Liver (tissue), 9 donors: ENCODE data around the gene CPZ. TPM values are rescaled to one million over a fixed set of nuclear protein-coding genes. Genes with fewer than 3 reads are reported as not detected.

Source experiments
- DNase-seq: peaks from one replicate; pipeline ENCODE4 v3.0.0-alpha.2; 2017; ENCODE audit warnings: low spot score
- H3K27ac ChIP-seq, 2 donors: one replicate each; pipeline ENCODE4 v1.7.0; 2013; ENCODE audit warnings: inconsistent platforms in 2 of 2, low read length in 2 of 2, control low read depth in 1 of 2, low read depth in 1 of 2, mild to moderate bottlenecking in 1 of 2
- H3K27me3 ChIP-seq, 4 donors: one replicate each; pipeline versions ENCODE4 v1.6.1 to v1.7.0; 2013; ENCODE audit warnings: low read length in 3 of 4, inconsistent platforms in 1 of 4, mild to moderate bottlenecking in 1 of 4, moderate library complexity in 1 of 4; ENCODE audit not compliant: control insufficient read depth in 4 of 4, insufficient read depth in 4 of 4
- H3K36me3 ChIP-seq, 4 donors: one replicate each; pipeline versions ENCODE4 v1.6.1 to v1.7.0; 2013; ENCODE audit warnings: low read length in 3 of 4, mild to moderate bottlenecking in 3 of 4, low read depth in 1 of 4, moderate library complexity in 1 of 4; ENCODE audit not compliant: control insufficient read depth in 4 of 4, insufficient read depth in 3 of 4
- H3K4me1 ChIP-seq, 4 donors: one replicate each; pipeline versions ENCODE4 v1.6.1 to v1.7.0; 2013; ENCODE audit warnings: low read length in 3 of 4, mild to moderate bottlenecking in 3 of 4, moderate library complexity in 1 of 4; ENCODE audit not compliant: control insufficient read depth in 4 of 4, insufficient read depth in 4 of 4
- H3K4me3 ChIP-seq, 3 donors: one replicate each; pipeline versions ENCODE4 v1.6.1 to v1.7.0; 2013; ENCODE audit warnings: low read length in 3 of 3, control low read depth in 1 of 3, low read depth in 1 of 3, mild to moderate bottlenecking in 1 of 3
- H3K9ac ChIP-seq, 2 donors: one replicate each; pipeline ENCODE4 v1.7.0; 2013; ENCODE audit warnings: low read length in 2 of 2, mild to moderate bottlenecking in 2 of 2, moderate library complexity in 2 of 2, control low read depth in 1 of 2, low read depth in 1 of 2
- H3K9me3 ChIP-seq, 4 donors: one replicate each; pipeline versions ENCODE4 v1.6.1 to v1.7.0; 2013; ENCODE audit warnings: low read length in 3 of 4; ENCODE audit not compliant: control insufficient read depth in 4 of 4
- CTCF ChIP-seq: fragments of 150-350 bp; IDR thresholded peaks from 2 replicates; pipeline ENCODE4 v1.5.1; 2017; ENCODE audit warnings: improper control_type of control experiment, low read depth, low read length; ENCODE audit not compliant: missing input control
- FOXA1 ChIP-seq: IDR thresholded peaks from 2 replicates; pipeline ENCODE4 v1.6.1; 2016; ENCODE audit warnings: antibody characterized with exemption
- GABPA ChIP-seq, 2 donors: IDR thresholded peaks in 1 of 2; conservative IDR thresholded peaks in 1 of 2; 2 replicates each; pipeline ENCODE4 v1.6.1; 2016; ENCODE audit warnings: antibody characterized with exemption in 2 of 2, mild to moderate bottlenecking in 1 of 2, moderate library complexity in 1 of 2
- HNF4A ChIP-seq, 2 donors: conservative IDR thresholded peaks; 2 replicates each; pipeline ENCODE4 v1.6.1; 2016; ENCODE audit warnings: antibody characterized with exemption in 2 of 2, mild to moderate bottlenecking in 2 of 2
- HNF4G ChIP-seq: IDR thresholded peaks from 2 replicates; pipeline ENCODE4 v1.6.1; 2016; ENCODE audit warnings: antibody characterized with exemption
- JUND ChIP-seq, 2 donors: IDR thresholded peaks; 2 replicates each; pipeline ENCODE4 v1.6.1; 2016; ENCODE audit warnings: antibody characterized with exemption in 2 of 2
- MAX ChIP-seq: IDR thresholded peaks from 2 replicates; pipeline ENCODE4 v1.6.1; 2016; ENCODE audit warnings: antibody characterized with exemption
- NR2F2 ChIP-seq: IDR thresholded peaks from 2 replicates; pipeline ENCODE4 v1.6.1; 2016; ENCODE audit warnings: antibody characterized with exemption
- RAD21 ChIP-seq, 2 donors: IDR thresholded peaks; 2 replicates each; pipeline ENCODE4 v1.6.1; 2016; ENCODE audit warnings: antibody characterized with exemption in 2 of 2, mild to moderate bottlenecking in 2 of 2
- RXRA ChIP-seq, 2 donors: IDR thresholded peaks; 2 replicates each; pipeline ENCODE4 v1.6.1; 2017 to 2018; ENCODE audit warnings: antibody characterized with exemption in 2 of 2, mild to moderate bottlenecking in 1 of 2
- SP1 ChIP-seq: IDR thresholded peaks from 2 replicates; pipeline ENCODE4 v1.6.1; 2018; ENCODE audit warnings: antibody characterized with exemption, mild to moderate bottlenecking
- TAF1 ChIP-seq: conservative IDR thresholded peaks from 2 replicates; pipeline ENCODE4 v1.6.1; 2016; ENCODE audit warnings: antibody characterized with exemption, mild to moderate bottlenecking
- YY1 ChIP-seq: IDR thresholded peaks from 2 replicates; pipeline ENCODE4 v1.6.1; 2016; ENCODE audit warnings: antibody characterized with exemption, mild to moderate bottlenecking
- ZBTB33 ChIP-seq: IDR thresholded peaks from 2 replicates; pipeline ENCODE4 v1.6.1; 2016; ENCODE audit warnings: antibody characterized with exemption
- WGBS: extraction: QIAGEN DNeasy Blood & Tissue Kit; methylation state at CpG from one replicate; pipeline ENCODE4 v1.1.7; 2013; 5-methylcytosine and 5-hydroxymethylcytosine counted together
- polyA plus RNA-seq, 2 donors: library from polyadenylated mRNA; stranded (reverse) in 1 of 2; unstranded in 1 of 2; fragments of 200-250 nt in 1 of 2; fragments of >200 nt in 1 of 2; fragmentation: Nextera tagmentation in 1 of 2; extraction: Ambion mirVana in 1 of 2; gene quantifications; one replicate each; pipeline versions ENCODE4 v1.2.1 to v1.2.3, GENCODE V29; 2013 to 2015
- total RNA-seq, 2 donors: library from RNA; depleted of rRNA; stranded (reverse); fragments of >200 nt; gene quantifications; one replicate each; pipeline ENCODE4 v1.2.3, GENCODE V29; 2014
- TF ChIP-seq, protein P1 (sequence below): IDR thresholded peaks from 2 replicates; pipeline ENCODE4 v1.6.1; 2016; ENCODE audit warnings: antibody characterized with exemption
- TF ChIP-seq, protein P2 (sequence below): IDR thresholded peaks from 2 replicates; pipeline ENCODE4 v1.6.1; 2016; ENCODE audit warnings: antibody characterized with exemption, mild to moderate bottlenecking
- donor health status: healthy.
- donor health status: healthy.
- donor health status: healthy.
- donor health status: healthy.
- donor health status: healthy.

The CPZ gene
- total and polyA plus RNA-seq, 4 donors = 0.51 to 1.8 (median 1.4) TPM

DNA sequence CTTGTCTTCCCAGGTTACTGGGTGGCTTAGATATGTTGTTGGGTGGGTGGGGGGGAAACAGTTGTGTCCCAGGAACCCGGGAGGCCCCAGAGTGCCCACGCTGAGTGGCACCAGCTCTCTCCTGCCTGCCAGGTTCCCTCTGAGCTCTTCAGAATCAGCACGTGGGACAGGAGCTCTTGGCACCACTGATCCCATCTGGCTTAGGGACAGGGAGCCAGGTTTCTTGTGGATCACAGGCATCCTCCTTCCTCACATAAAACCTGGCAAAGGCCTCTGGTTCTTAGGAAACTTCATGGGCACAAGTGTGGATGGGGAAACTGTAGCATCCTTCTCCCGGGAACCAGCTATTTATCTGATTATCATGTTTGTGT is 8.9 kb upstream of the CPZ start:
- WGBS = 54% methylated on average over 4 of the region's 4 CpGs
- peaks cover 0 to 5% (median 2%) of the 10 kb centered on the region in 4 donors for H3K27me3 ChIP-seq

More for the DNA sequence above, 8.9 kb upstream of the CPZ start:
- Histone ChIP-seq H3K36me3 (no peaks in the 10 kb centered on the region), H3K9ac (no peak overlapping the region), H3K27ac (no peak overlapping the region), H3K4me3 (no peak overlapping the region), H3K4me1 (no peaks in the 10 kb centered on the region), H3K9me3 (no peaks in the 10 kb centered on the region)
- no peak for TF ChIP-seq RXRA (IDR thresholded peaks at IDR 0.05)
- TF ChIP-seq NR2F2 = no peak
- no peak for TF ChIP-seq TAF1
- TF ChIP-seq YY1 = no peak
- no peak for TF ChIP-seq GABPA (IDR thresholded peaks at IDR 0.05 in 1 of 2, conservative IDR thresholded peaks at IDR 0.05 in 1 of 2)
- no peak for TF ChIP-seq MAX
- no peak for TF ChIP-seq FOXA1
- no peak for TF ChIP-seq CTCF
- TF ChIP-seq HNF4A (conservative IDR thresholded peaks at IDR 0.05) = no peak
- no peak for TF ChIP-seq SP1
- TF ChIP-seq ZBTB33 = no peak
- TF ChIP-seq, protein P1, sequence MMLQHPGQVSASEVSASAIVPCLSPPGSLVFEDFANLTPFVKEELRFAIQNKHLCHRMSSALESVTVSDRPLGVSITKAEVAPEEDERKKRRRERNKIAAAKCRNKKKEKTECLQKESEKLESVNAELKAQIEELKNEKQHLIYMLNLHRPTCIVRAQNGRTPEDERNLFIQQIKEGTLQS = no peak
- no peak for TF ChIP-seq JUND (IDR thresholded peaks at IDR 0.05)
- no peak for TF ChIP-seq RAD21 (IDR thresholded peaks at IDR 0.05)
- TF ChIP-seq, protein P2, sequence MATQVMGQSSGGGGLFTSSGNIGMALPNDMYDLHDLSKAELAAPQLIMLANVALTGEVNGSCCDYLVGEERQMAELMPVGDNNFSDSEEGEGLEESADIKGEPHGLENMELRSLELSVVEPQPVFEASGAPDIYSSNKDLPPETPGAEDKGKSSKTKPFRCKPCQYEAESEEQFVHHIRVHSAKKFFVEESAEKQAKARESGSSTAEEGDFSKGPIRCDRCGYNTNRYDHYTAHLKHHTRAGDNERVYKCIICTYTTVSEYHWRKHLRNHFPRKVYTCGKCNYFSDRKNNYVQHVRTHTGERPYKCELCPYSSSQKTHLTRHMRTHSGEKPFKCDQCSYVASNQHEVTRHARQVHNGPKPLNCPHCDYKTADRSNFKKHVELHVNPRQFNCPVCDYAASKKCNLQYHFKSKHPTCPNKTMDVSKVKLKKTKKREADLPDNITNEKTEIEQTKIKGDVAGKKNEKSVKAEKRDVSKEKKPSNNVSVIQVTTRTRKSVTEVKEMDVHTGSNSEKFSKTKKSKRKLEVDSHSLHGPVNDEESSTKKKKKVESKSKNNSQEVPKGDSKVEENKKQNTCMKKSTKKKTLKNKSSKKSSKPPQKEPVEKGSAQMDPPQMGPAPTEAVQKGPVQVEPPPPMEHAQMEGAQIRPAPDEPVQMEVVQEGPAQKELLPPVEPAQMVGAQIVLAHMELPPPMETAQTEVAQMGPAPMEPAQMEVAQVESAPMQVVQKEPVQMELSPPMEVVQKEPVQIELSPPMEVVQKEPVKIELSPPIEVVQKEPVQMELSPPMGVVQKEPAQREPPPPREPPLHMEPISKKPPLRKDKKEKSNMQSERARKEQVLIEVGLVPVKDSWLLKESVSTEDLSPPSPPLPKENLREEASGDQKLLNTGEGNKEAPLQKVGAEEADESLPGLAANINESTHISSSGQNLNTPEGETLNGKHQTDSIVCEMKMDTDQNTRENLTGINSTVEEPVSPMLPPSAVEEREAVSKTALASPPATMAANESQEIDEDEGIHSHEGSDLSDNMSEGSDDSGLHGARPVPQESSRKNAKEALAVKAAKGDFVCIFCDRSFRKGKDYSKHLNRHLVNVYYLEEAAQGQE = no peak
- no peak for TF ChIP-seq HNF4G
- no peak for DNase-seq
